Stimulated activated CD4-positive, alpha-beta T cell treated with anti-CD3 and anti-CD28 coated beads, Interleukin-12 subunit alpha, Interleukin-12 subunit beta, amount 100 ng/mL, for 24 hours (primary cell): Measurements from ENCODE around the gene CD33.
"Not testable (repeated sequence)": the region's sequence is repeated elsewhere in the genome, so short reads cannot be mapped to it uniquely, and the experiment has no call there.

ENCODE experiments used
- DNase-seq, 2 experiments: peaks; one replicate each; pipeline ENCODE4 v3.0.0-alpha.2; 2020; ENCODE audit warnings: low read depth in 2 of 2

The CD33 gene

GRCh38 chr19:51210191-51210784 lies 14.6 kb upstream of the CD33 start:
- no peak for DNase-seq

DNA sequence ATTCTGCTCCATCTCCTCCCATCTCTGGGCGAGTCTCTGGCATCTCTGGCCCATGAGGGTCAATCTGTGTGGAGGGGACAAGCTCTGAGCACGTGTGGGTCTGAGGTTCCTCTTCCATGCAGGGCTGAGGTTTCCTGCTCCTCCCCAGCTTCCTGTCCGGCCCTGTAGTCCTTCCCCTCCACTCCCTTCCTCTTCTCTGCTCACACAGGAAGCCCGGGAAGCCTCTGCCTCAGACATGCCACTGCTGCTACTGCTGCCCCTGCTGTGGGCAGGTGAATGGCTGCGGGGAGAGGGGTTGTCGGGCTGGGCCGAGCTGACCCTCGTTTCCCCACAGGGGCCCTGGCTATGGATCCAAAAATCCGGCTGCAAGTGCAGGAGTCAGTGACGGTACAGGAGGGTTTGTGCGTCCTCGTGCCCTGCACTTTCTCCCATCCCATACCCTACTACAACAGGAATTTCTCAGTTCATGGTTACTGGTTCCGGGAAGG lies 14.0 kb upstream of the CD33 start:
- not testable (repeated sequence) for DNase-seq

DNA sequence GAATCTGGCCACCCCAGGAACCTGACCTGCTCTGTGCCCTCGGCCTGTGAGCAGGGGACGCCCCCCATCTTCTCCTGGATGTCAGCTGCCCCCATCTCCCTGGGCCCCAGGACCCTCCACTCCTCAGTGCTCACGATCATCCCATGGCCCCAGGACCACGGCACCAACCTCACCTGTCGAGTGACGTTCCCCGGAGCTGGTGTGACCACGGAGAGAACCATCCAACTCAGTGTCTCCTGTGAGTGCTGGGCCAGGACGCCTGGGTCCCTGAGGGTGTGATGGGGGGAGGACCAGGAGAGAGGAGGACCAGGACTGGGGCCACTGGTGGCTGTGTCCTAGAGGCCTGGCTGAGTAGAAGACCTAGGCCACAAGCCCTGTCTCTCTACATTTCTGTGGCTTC lies 13.0 kb upstream of the CD33 start:
- no peak for DNase-seq

GRCh38 chr19:51219307-51219706 lies 5.6 kb upstream of the CD33 start:
- no peak for DNase-seq

- DNase-seq: no peak
Observed at GRCh38 chr19:51219971-51220370, 4.9 kb upstream of the CD33 start.

- DNase-seq: no peak
Observed at GRCh38 chr19:51220996-51221395, 3.9 kb upstream of the CD33 start.

- DNase-seq: no peak
Observed at GRCh38 chr19:51224163-51224641, 678 bp upstream of the CD33 start.

DNA sequence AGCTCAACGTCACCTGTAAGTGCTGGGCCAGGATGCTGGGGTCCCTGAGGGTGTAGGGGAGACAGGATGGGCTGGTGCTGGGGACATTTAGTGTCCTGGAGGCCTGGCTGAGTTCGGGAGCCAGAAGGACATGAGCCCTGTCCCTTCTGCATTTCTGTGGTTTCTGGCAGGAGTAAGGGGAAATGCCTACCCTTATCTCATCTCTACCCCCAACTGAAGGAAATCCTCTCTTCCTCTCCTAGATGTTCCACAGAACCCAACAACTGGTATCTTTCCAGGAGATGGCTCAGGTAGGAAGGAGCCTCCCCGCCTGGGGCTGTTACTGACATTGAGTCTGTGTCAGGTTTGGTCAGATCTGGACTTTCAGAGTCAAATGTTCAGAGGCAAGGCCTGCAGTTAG lies 1.2 kb downstream of the CD33 start:
- no peak for DNase-seq

- no peak for DNase-seq
Observed at GRCh38 chr19:51227326-51227725, 2.4 kb downstream of the CD33 start.

GRCh38 chr19:51227966-51228365 lies 3.1 kb downstream of the CD33 start:
- no peak for DNase-seq

GRCh38 chr19:51240866-51241265 lies 16.0 kb downstream of the CD33 start:
- DNase-seq: no peak

DNA sequence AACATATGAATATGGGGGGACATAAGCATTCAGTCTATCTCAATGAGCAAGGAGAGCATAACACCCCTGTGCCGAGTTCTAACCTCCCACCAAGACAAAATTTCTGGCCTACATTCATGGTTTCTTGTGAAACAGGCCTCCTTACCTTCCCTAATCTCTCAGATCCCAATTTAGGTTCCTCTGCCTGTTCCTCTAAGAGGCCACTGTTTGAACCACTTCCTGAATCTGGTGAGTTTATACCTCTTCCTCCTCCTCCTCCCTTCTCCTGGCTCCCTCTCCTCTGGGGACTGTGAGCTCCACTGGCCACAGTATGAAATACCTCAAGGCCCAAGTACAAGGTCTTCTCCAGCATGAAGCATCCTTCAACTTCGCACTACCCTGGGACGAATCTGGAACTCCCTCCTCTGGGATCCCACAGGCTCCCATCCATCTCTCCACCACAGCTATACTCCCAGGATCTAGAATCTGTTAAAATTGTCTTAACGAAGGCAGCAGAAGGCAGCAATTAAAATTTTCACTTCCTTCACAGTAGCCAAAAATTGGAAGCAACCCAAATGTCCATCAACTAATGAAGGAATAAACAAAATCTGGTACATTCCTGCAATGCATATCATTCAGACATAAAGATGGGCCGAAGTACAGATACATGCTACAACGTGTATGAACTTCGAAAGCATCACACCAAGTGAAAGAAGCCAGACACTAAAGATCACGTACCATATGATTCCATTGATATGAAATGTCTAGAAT lies 18.2 kb downstream of the CD33 start:
- no peak for DNase-seq

DNA sequence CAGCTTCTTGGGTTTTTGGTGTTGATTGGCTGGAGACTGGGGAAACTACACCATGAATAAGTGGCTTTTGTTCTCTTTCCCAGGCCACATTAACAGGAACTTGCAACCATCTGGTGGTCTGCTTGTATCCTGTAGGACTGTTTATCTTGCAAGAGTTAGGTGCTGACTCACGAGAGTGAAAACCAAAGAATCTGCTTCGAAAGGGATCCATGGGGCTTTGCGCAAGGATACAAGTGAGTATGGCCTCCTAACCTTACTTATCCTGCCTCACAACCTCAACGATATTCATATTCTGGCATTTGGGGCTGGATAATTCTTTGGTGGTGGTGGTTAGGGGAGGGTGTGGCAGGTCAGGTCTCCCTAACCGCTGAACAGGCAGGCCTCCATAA lies 21.3 kb downstream of the CD33 start:
- no peak for DNase-seq

DNA sequence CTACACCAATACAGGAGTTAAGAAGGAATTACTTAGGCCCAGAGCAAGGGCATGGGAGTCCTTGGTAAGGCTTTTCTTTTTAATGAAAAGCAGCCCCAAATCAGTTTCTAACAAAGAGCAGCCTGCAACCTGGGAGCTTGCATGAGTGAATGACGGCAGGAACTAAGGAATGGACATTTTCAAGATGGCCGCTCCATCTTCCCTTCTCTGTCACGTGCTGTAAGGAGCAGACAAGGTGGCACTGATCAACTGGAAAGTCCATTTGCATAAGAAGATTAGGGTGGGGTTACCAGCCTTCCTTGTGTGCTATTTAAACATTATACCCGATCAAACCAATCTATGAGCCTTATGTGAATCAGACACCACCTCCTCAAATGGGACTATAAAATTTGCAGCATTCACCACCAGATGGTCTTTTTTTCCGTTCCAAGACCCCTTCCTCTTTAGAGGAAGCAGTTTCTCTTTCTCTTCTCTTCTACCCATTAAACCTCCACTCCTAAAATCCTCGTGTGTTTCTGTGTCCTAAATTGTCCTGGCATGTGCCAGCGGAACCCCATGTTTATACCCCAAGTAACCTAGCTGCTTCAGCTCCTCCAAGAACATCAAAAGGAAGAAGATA lies 23.2 kb downstream of the CD33 start:
- no peak for DNase-seq

DNA sequence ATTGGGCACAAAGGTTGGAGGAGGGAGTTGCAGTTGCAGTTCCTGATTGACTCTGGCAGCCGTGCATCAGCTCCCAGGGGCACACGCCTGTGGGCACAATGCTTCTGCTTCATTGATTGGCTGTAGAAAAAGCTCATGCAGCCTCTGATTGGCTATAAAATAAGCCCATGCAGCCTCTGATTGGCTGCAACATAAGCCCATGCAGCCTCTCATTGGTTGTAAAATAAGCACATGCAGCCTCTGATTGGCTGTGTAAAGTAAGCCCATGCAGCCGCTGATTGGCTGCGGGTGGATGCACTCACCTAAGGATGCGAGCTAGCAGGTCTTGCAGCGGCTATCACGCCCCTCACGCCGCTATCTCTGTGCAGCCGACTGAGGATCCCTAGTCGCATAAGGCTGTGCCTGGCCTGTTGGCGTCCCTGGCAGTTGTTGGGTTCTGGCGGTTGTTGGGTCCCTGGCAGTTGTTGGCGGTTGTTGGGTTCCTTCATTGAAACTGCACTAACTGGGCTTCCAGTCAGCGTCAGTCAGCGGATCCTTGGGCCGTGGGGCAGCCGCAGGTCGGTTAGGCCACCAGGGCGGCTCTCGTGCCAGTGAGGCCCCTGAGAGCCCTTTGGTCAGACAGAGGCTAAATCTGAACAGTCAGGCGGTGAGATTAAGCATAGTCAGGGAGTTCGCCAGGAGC lies 26.0 kb downstream of the CD33 start, which contains the start of gene SIGLECL1:
Gene SIGLECL1 (plus strand): TSS at position 295 of the 682 bp plus-strand sequence. CDS start 12,993 bp downstream, outside the sequence.
- no peak for DNase-seq

DNA sequence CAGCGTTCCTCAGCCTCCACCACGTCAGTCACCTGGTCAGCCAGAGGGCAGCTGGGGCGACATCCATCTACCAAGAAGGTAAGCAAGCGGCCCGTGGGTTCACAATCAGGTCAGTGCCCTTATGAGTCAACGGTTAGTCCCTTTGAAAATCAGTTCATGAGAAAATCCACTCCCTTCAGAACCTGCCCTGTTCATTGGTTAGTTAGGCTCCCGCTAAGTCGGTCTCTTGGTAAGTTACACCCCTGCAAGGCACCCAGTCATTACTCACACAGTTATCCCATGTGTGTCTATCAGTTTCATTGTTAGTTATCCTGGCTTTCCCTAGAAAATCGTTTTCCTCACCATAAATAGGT lies 26.6 kb downstream of the CD33 start:
- DNase-seq: no peak

GRCh38 chr19:51252306-51253079 lies 27.6 kb downstream of the CD33 start:
- DNase-seq: no peak

DNA sequence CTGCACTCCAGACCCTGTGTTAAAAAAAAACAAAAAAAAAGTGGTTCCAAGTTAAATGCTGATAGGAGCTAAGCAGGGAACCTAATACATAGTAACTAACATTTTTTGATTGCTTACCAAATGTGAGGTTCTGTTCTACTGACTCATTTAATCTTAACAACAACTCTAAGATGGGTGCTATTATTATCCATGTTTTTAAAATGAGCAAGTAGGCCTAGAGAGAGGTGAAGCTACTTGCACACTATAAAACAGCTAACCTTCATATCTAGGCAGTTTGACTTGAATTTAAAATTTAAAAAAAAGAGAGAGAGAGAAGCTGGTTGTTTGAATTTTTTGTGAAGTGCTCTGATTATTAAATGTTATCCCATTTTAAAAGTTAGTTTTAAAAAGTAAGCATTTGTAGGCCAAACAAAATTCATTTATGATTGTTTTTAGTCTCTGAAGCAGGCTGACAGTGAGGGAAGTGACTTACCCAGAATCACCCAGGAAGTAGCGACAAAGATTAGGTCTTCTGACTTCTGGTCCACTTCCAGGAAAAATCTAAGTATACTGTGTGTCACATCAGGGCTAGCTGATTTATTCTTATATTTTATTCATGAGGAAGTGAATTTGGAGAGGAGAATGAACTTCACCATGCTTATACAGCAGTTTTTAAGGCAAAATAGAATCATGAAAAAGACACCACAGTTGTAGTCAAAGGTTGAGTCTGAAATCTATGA lies 28.4 kb downstream of the CD33 start:
- DNase-seq: no peak

GRCh38 chr19:51256155-51256625 lies 31.3 kb downstream of the CD33 start:
- no peak for DNase-seq

- no peak for DNase-seq
Observed at GRCh38 chr19:51257471-51257870, 32.6 kb downstream of the CD33 start.
